ENCODE measurements around the gene QSOX2.

QSOX2 gene

DNA sequence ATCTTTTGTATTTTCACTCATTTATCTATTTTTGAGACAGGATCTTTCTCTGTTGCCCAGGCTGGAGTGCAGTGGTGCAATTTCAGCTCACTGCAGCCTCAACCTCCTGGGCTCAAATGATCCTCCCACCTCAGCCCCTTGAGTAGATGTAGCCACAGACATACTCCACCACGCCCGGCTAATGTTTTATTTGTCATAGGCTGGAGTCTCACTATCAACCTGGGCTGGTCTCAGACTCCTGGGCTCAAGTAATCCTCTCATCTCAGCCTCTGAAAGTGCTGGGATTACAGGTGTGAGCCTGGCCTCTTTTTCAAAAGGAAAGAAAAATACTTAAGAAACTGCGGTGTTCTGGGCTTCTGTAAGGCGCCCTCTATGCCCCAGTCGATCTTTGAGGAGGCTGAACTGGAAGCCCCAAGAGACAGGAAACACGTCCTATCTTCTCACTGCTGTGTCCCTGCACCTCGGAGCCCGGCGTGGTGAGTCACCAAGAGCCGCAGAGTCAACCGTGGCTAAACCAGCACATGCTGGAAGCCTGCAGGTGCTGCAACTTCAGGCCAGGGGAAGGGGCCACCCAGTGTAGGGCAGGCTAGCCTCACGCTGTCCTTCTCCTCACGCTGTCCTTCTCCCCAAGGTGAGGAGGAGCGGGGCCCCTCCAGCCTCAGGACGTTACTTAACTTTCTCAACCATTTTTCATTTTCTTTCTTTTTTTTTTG lies 25.4 kb downstream of the QSOX2 start:
- Histone ChIP-seq H3K4me3 (ENCODE audit: insufficient read depth, low read depth, low read length) (no peak overlapping the region), H3K27me3 (ENCODE audit: control insufficient read depth, insufficient read depth, low read length, poor library complexity, severe bottlenecking) (no peaks in the 10 kb centered on the region), H3K27ac (ENCODE audit: insufficient read depth, low read depth, low read length, poor library complexity, severe bottlenecking) (no peak overlapping the region), H3K36me3 (ENCODE audit: control insufficient read depth, insufficient read depth, low read length) (peaks cover 7% of the 10 kb centered on the region), H3K9me3 (ENCODE audit: control insufficient read depth, low read length) (no peaks in the 10 kb centered on the region), H3K4me1 (ENCODE audit: control insufficient read depth, insufficient read depth, low read length) (no peaks in the 10 kb centered on the region)
- WGBS, 2 experiments: 88 to 90% methylated on average over 15 of the region's 15 CpGs

DNA sequence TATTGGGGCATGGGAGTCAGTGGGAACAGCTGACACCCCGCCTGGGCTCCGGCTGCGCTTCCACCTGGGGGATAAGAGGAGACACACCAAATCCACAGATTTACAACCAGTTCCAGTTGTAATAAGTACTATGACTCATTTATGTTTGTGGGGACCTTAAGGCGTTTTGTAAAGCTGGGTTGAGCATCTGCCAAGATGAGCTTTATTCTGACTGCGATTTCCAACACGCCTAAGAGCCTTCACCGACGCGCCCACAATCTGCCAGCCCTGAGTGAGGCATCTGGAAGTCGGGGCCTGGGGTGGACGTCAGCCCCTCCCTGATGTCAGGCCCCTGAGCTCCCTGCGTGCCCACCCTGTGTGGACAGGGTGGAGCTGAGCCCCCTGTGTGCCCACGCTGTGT lies 26.3 kb downstream of the QSOX2 start:
- Histone ChIP-seq H3K4me1 (ENCODE audit: control insufficient read depth, insufficient read depth, low read length) (no peaks in the 10 kb centered on the region), H3K9me3 (ENCODE audit: control insufficient read depth, low read length) (no peaks in the 10 kb centered on the region), H3K27me3 (ENCODE audit: control insufficient read depth, insufficient read depth, low read length, poor library complexity, severe bottlenecking) (no peaks in the 10 kb centered on the region), H3K36me3 (ENCODE audit: control insufficient read depth, insufficient read depth, low read length) (peaks cover 16% of the 10 kb centered on the region), H3K27ac (ENCODE audit: insufficient read depth, low read depth, low read length, poor library complexity, severe bottlenecking) (no peak overlapping the region), H3K4me3 (ENCODE audit: insufficient read depth, low read depth, low read length) (no peak overlapping the region)
- WGBS, 2 experiments: 93 to 94% methylated on average over 13 of the region's 13 CpGs

DNA sequence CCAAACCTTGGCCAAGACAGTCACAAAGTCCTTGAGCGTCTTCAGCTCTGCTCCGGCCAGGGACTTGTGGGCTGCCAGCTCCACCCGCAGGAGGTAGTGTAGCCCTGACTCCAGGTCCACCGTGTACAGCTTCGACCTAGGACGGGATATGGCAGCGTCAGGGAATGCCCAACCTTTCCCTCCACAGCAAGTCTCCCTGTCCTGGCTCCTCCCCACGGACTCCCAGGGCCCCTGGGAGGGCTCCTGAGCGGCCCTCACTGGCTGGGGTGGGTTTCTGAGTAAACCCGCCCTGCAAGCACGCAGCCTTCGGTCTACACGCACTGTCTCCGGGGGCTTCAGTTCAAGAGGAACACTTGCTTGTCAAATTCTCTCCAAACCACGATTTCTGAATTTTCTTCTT lies 26.9 kb downstream of the QSOX2 start:
- Histone ChIP-seq H3K4me3 (ENCODE audit: insufficient read depth, low read depth, low read length) (no peak overlapping the region), H3K27me3 (ENCODE audit: control insufficient read depth, insufficient read depth, low read length, poor library complexity, severe bottlenecking) (no peaks in the 10 kb centered on the region), H3K27ac (ENCODE audit: insufficient read depth, low read depth, low read length, poor library complexity, severe bottlenecking) (no peak overlapping the region), H3K9me3 (ENCODE audit: control insufficient read depth, low read length) (no peaks in the 10 kb centered on the region), H3K4me1 (ENCODE audit: control insufficient read depth, insufficient read depth, low read length) (no peaks in the 10 kb centered on the region), H3K36me3 (ENCODE audit: control insufficient read depth, insufficient read depth, low read length) (peaks cover 19% of the 10 kb centered on the region)
- 90 to 92% methylated on average over 15 of the region's 15 CpGs for WGBS, 2 experiments

DNA sequence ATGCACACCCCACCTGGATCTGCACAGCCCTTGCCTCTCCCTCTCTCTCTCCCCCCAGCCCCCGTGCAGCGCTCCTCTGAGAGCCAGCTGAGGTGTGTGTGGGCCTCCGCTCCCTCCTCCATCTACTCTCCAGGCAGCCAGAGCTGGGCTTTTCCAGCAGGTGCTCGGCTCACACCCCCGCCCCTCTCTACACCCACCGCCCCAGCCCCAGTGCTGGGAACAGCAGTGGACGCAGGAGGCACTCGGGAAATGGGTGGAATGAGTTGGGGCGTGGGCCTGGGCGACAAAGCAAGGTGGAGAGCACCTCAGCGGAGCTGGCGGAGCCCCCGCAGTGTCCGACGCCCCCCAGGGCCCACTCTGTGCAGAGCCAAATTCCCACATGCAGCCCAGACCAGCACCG lies 27.3 kb downstream of the QSOX2 start:
- no peaks in the 10 kb centered on the region for H3K4me1 ChIP-seq (ENCODE audit: control insufficient read depth, insufficient read depth, low read length)
- no peaks in the 10 kb centered on the region for H3K27me3 ChIP-seq (ENCODE audit: control insufficient read depth, insufficient read depth, low read length, poor library complexity, severe bottlenecking)
- 95 to 96% methylated on average over 16 of the region's 16 CpGs for WGBS, 2 experiments
- H3K36me3 ChIP-seq (ENCODE audit: control insufficient read depth, insufficient read depth, low read length): peaks cover 19% of the 10 kb centered on the region
- no peak overlapping the region for H3K4me3 ChIP-seq (ENCODE audit: insufficient read depth, low read depth, low read length)
- no peak overlapping the region for H3K27ac ChIP-seq (ENCODE audit: insufficient read depth, low read depth, low read length, poor library complexity, severe bottlenecking)
- no peaks in the 10 kb centered on the region for H3K9me3 ChIP-seq (ENCODE audit: control insufficient read depth, low read length)

DNA sequence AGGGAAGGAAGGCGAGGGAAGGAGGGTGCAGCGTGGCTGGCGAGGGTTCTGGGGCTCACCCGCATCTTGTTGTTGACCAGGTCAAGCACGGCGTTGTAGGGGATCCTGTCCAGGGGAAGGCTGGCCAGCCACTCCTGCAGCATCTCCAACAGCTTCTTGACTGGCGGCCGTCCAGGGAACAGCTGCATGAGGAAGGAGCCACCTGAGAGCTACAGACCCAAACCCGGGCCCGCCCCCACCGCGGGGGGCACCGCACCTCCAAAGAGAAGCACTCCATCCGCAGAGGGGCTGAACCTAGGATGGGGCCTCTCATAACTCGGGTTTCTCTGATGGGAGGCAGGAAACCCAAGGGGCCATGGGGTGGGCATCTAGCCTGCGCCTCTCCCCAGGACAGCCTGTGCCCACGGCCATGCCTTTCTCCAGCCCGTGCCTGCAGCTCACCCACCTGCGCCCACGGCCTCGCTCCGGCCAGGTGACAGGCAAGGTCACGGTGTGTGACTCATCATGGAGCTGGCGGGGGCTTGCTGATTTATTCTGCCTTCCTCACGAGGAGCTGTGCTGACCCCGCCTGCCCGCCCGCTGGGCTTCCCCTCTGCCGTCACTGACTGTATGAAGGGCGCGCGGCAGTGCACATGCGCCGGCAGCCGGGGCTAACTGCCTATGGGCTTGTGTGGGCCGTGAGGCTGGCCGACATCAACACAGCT lies 28.9 kb downstream of the QSOX2 start:
- no peaks in the 10 kb centered on the region for H3K9me3 ChIP-seq (ENCODE audit: control insufficient read depth, low read length)
- 88 to 89% methylated on average over 37 of the region's 37 CpGs for WGBS, 2 experiments
- no peaks in the 10 kb centered on the region for H3K27me3 ChIP-seq (ENCODE audit: control insufficient read depth, insufficient read depth, low read length, poor library complexity, severe bottlenecking)
- peaks cover 19% of the 10 kb centered on the region for H3K36me3 ChIP-seq (ENCODE audit: control insufficient read depth, insufficient read depth, low read length)
- no peak overlapping the region for H3K27ac ChIP-seq (ENCODE audit: insufficient read depth, low read depth, low read length, poor library complexity, severe bottlenecking)
- no peaks in the 10 kb centered on the region for H3K4me1 ChIP-seq (ENCODE audit: control insufficient read depth, insufficient read depth, low read length)
- H3K4me3 ChIP-seq (ENCODE audit: insufficient read depth, low read depth, low read length): no peak overlapping the region

DNA sequence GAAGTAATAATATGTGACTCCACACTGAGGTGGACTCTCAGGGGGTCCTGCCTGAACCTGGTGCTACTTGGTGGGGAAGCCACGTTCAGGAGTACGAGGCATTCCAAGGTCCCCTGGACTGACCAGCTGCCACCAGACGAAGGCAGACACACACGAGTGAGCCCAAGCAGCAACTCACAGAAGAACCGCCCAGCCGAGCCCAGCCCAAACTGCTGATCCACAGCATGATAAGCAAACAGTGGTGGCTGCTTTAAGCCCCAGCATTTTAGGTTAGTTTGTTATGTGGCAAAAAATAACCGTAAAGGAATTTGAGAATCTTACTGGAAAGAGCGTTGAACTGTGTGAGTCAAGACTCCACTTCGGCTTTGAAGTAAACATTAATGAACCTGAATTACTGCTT lies 31.9 kb downstream of the QSOX2 start:
- Histone ChIP-seq H3K27ac (ENCODE audit: insufficient read depth, low read depth, low read length, poor library complexity, severe bottlenecking) (no peak overlapping the region), H3K9me3 (ENCODE audit: control insufficient read depth, low read length) (no peaks in the 10 kb centered on the region), H3K4me1 (ENCODE audit: control insufficient read depth, insufficient read depth, low read length) (no peaks in the 10 kb centered on the region), H3K4me3 (ENCODE audit: insufficient read depth, low read depth, low read length) (no peak overlapping the region), H3K36me3 (ENCODE audit: control insufficient read depth, insufficient read depth, low read length) (peaks cover 19% of the 10 kb centered on the region), H3K27me3 (ENCODE audit: control insufficient read depth, insufficient read depth, low read length, poor library complexity, severe bottlenecking) (no peaks in the 10 kb centered on the region)
- WGBS, 2 experiments: 95 to 97% methylated on average over 9 of the region's 9 CpGs

DNA sequence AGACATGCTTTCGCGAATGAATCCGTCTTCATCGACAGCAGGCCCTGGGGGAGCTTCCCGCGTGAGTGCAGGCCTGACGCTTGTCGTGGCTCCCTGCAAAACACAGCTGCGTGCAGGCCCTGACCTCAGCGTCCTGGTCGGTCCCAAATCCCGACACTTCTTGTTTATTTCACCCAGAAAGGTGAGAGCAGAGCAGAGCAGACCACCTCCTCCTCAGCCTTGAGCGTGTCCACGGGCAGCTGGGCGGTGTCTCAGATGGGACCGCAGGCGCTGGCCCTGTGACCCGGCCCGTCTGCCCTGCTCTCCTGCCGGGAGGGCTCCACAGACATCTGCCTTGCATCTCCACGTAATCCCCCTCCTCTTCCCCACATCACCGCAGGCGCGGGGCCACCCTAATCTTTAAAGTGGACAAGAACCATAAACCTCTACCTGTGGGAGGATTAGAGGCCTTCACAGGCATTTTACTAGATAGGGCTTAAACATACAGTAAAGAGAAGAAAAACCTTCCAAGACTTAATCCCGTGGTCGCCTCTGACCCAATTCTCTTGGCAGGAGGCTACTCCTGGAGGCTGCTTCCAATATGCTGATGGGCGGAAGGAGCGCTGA lies 33.2 kb downstream of the QSOX2 start:
- peaks cover 19% of the 10 kb centered on the region for H3K36me3 ChIP-seq (ENCODE audit: control insufficient read depth, insufficient read depth, low read length)
- no peak overlapping the region for H3K27ac ChIP-seq (ENCODE audit: insufficient read depth, low read depth, low read length, poor library complexity, severe bottlenecking)
- no peaks in the 10 kb centered on the region for H3K27me3 ChIP-seq (ENCODE audit: control insufficient read depth, insufficient read depth, low read length, poor library complexity, severe bottlenecking)
- H3K9me3 ChIP-seq (ENCODE audit: control insufficient read depth, low read length): no peaks in the 10 kb centered on the region
- 93 to 96% methylated on average over 28 of the region's 28 CpGs for WGBS, 2 experiments
- no peak overlapping the region for H3K4me3 ChIP-seq (ENCODE audit: insufficient read depth, low read depth, low read length)
- no peaks in the 10 kb centered on the region for H3K4me1 ChIP-seq (ENCODE audit: control insufficient read depth, insufficient read depth, low read length)

DNA sequence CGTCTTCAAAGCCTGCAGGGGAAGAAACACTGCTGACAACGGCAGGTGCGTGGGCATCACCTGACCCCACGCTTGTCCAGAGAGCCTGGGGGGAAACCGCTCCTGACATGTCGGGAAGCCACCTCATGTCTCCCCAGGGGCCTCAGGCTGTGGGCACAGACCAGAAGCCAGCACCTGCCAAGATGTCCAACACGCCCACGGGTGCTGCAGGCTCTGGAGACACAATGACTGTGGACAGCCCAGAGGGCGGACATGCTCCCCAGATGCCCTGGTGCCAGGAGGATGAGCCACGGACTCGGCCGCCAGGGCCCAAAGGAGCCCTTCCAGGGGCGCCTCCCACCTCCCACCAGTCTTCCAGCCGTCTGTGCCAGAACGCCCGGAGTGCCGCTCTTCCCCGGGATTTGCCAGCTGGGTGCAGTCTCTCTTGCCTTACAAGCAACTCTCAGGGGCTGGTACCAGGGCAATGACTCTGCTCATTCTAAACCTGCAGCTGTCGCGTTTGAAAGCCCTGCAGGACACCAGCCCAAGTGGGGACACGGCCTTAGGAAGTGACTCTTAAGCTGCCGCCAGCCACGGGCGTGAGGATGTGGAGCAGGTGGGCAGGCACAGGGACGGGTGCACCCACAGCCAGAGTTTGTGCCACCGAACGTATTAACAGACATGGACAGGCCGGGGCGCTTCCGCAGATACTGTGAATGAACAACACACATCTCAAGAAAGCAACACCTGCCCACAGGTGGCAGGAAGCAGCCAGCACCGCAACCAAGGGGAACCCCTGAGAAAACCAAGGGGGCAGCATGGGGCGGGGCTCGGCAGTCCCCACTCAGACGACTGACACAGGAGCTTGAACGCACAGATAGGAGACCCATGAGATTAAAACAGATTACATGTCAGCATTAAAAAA lies 33.9 kb downstream of the QSOX2 start:
- Histone ChIP-seq H3K36me3 (ENCODE audit: control insufficient read depth, insufficient read depth, low read length) (peaks cover 19% of the 10 kb centered on the region), H3K27ac (ENCODE audit: insufficient read depth, low read depth, low read length, poor library complexity, severe bottlenecking) (no peak overlapping the region), H3K27me3 (ENCODE audit: control insufficient read depth, insufficient read depth, low read length, poor library complexity, severe bottlenecking) (no peaks in the 10 kb centered on the region), H3K4me1 (ENCODE audit: control insufficient read depth, insufficient read depth, low read length) (no peaks in the 10 kb centered on the region), H3K9me3 (ENCODE audit: control insufficient read depth, low read length) (no peaks in the 10 kb centered on the region), H3K4me3 (ENCODE audit: insufficient read depth, low read depth, low read length) (no peak overlapping the region)
- 95% methylated on average over 35 of the region's 35 CpGs for WGBS, 2 experiments

DNA sequence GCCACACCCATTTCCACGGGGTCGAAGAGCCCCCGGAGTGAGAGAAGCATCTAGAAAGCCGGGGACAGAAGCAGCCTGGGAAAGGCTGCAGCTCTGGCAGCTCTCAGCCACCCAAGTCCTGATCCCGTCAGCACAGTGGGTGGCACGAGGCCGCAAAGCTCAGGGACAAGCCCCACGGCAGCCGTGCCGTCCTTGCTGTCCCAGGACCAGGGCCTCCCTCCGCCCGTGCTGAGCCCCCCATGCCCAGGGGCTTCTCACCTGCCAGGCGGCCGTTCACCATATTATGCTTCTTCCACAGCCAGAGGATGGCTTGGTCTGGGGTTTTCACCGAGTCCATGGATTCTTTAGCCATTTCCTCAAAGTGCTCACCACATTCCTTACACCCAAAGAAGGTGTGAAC lies 34.6 kb downstream of the QSOX2 start:
- Histone ChIP-seq H3K4me3 (ENCODE audit: insufficient read depth, low read depth, low read length) (no peak overlapping the region), H3K4me1 (ENCODE audit: control insufficient read depth, insufficient read depth, low read length) (no peaks in the 10 kb centered on the region), H3K27ac (ENCODE audit: insufficient read depth, low read depth, low read length, poor library complexity, severe bottlenecking) (no peak overlapping the region), H3K27me3 (ENCODE audit: control insufficient read depth, insufficient read depth, low read length, poor library complexity, severe bottlenecking) (peaks cover 2% of the 10 kb centered on the region), H3K36me3 (ENCODE audit: control insufficient read depth, insufficient read depth, low read length) (peaks cover 19% of the 10 kb centered on the region), H3K9me3 (ENCODE audit: control insufficient read depth, low read length) (no peaks in the 10 kb centered on the region)
- 92 to 94% methylated on average over 15 of the region's 15 CpGs for WGBS, 2 experiments

DNA sequence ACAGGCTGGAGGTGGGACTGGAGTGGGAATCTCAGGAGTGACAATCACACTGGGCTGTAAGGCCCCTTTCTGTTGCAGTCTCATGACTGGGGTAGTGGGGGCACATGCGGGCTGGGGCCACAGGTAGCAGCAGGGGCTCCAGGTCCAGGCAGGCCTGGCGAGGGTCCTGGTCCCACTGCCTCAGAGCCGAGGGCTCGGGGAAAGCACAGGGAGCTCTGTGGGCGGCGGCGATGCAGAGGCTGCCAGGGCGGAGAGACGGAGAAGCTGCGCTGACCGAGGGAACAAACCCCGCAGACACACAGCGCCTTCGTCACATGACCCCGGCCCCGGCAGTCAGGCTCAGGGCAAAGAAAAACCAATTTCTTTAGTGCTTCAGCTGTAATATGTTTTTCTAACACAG lies 35.3 kb downstream of the QSOX2 start:
- Histone ChIP-seq H3K27me3 (ENCODE audit: control insufficient read depth, insufficient read depth, low read length, poor library complexity, severe bottlenecking) (peaks cover 10% of the 10 kb centered on the region), H3K4me1 (ENCODE audit: control insufficient read depth, insufficient read depth, low read length) (no peaks in the 10 kb centered on the region), H3K9me3 (ENCODE audit: control insufficient read depth, low read length) (no peaks in the 10 kb centered on the region), H3K4me3 (ENCODE audit: insufficient read depth, low read depth, low read length) (no peak overlapping the region), H3K36me3 (ENCODE audit: control insufficient read depth, insufficient read depth, low read length) (peaks cover 13% of the 10 kb centered on the region), H3K27ac (ENCODE audit: insufficient read depth, low read depth, low read length, poor library complexity, severe bottlenecking) (no peak overlapping the region)
- WGBS, 2 experiments: 88 to 90% methylated on average over 16 of the region's 16 CpGs

Data from ectodermal cell (in vitro differentiated cells).